ENCODE measurements around the gene TLE4.

GRCh38 chr9:79641070-79641469 is 69.3 kb downstream of the TLE4 start:
- TF ChIP-seq, protein P1, sequence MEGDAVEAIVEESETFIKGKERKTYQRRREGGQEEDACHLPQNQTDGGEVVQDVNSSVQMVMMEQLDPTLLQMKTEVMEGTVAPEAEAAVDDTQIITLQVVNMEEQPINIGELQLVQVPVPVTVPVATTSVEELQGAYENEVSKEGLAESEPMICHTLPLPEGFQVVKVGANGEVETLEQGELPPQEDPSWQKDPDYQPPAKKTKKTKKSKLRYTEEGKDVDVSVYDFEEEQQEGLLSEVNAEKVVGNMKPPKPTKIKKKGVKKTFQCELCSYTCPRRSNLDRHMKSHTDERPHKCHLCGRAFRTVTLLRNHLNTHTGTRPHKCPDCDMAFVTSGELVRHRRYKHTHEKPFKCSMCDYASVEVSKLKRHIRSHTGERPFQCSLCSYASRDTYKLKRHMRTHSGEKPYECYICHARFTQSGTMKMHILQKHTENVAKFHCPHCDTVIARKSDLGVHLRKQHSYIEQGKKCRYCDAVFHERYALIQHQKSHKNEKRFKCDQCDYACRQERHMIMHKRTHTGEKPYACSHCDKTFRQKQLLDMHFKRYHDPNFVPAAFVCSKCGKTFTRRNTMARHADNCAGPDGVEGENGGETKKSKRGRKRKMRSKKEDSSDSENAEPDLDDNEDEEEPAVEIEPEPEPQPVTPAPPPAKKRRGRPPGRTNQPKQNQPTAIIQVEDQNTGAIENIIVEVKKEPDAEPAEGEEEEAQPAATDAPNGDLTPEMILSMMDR (conservative IDR thresholded peaks at IDR 0.05) = no peak
- TF ChIP-seq ZFX (IDR thresholded peaks at IDR 0.05) = no peak

Measured in C4-2B (cell line).